WTC11 (cell line): ENCODE results near the gene EPHB3. TPM values are rescaled to one million over a fixed set of nuclear protein-coding genes. Genes with fewer than 3 reads are reported as not detected.

Source experiments
- ATAC-seq: fragments of 200-7000 bp; cut with Tn5 transposase; 2 replicates; pipeline ENCODE4 v1.10.0; 2021; ENCODE audit warnings: mild to moderate bottlenecking, moderate library complexity
- CTCF ChIA-PET: fragments of 300-600 bp; sonication (Branson Sonifier 250); formaldehyde crosslinking; loops from one replicate; lab custom pipeline; 2021; ENCODE audit warnings: antibody characterized with exemption; lab: Charles Lee
- POLR2A ChIA-PET: fragments of 350-600 bp; sonication (Branson Sonifier 250); formaldehyde crosslinking; loops from one replicate; lab custom pipeline; 2021; ENCODE audit warnings: antibody characterized with exemption; lab: Charles Lee
- DNase-seq: peaks from one replicate; pipeline ENCODE4 v3.0.0; 2021; ENCODE audit warnings: low spot score
- H3K27ac Mint-ChIP-seq: 2 replicates; pipeline ENCODE4 v1.8.0; 2021; ENCODE audit warnings: mixed read lengths
- H3K27me3 Mint-ChIP-seq: 2 replicates; pipeline ENCODE4 v1.8.0; 2021; ENCODE audit warnings: low read depth, mild to moderate bottlenecking, moderate library complexity, mixed read lengths
- H3K36me3 Mint-ChIP-seq: 2 replicates; pipeline ENCODE4 v1.8.0; 2021; ENCODE audit warnings: mixed read lengths
- H3K4me1 Mint-ChIP-seq: 2 replicates; pipeline ENCODE4 v1.8.0; 2022; ENCODE audit warnings: mixed read lengths
- H3K4me3 Mint-ChIP-seq: 2 replicates; pipeline ENCODE4 v1.8.0; 2021; ENCODE audit warnings: mild to moderate bottlenecking, moderate library complexity, mixed read lengths
- H3K9me3 Mint-ChIP-seq: 2 replicates; pipeline ENCODE4 v1.8.0; 2021; ENCODE audit warnings: mixed read lengths
- CBFB ChIP-seq: sonication (generic); formaldehyde crosslinking; IDR thresholded peaks from 2 replicates; pipeline ENCODE4 v1.8.1; 2022; ENCODE audit warnings: mild to moderate bottlenecking, low read depth, missing genetic modification reagents
- CDX4 ChIP-seq: fragments of 250-450 bp; sonication (Bioruptor Pico); IDR thresholded peaks from 2 replicates; pipeline ENCODE4 v1.9.0; 2021; ENCODE audit warnings: moderate library complexity, mild to moderate bottlenecking, inconsistent platforms, borderline replicate concordance
- ETV6 ChIP-seq: sonication (generic); formaldehyde crosslinking; IDR thresholded peaks from 2 replicates; pipeline ENCODE4 v1.8.1; 2022; ENCODE audit warnings: mild to moderate bottlenecking, missing genetic modification reagents
- FOXJ3 ChIP-seq: sonication (generic); formaldehyde crosslinking; IDR thresholded peaks from 2 replicates; pipeline ENCODE4 v1.9.0; 2021; ENCODE audit warnings: missing genetic modification reagents, mild to moderate bottlenecking, borderline replicate concordance
- GABPB1 ChIP-seq: sonication (generic); formaldehyde crosslinking; IDR thresholded peaks from 2 replicates; pipeline ENCODE4 v1.8.1; 2023; ENCODE audit warnings: mild to moderate bottlenecking, missing genetic modification reagents
- GRHL2 ChIP-seq: fragments of 250-450 bp; sonication (Bioruptor Pico); IDR thresholded peaks from 2 replicates; pipeline ENCODE4 v1.8.0; 2022; ENCODE audit warnings: mild to moderate bottlenecking, moderate library complexity; ENCODE audit not compliant: insufficient replicate concordance, severe bottlenecking
- NFATC4 ChIP-seq: fragments of 250-450 bp; sonication (Bioruptor Pico); IDR thresholded peaks from 2 replicates; pipeline ENCODE4 v1.9.0; 2021; ENCODE audit warnings: mild to moderate bottlenecking
- PRDM15 ChIP-seq: sonication (generic); formaldehyde crosslinking; IDR thresholded peaks from 2 replicates; pipeline ENCODE4 v1.8.0; 2022; ENCODE audit warnings: missing genetic modification reagents
- PRRX2 ChIP-seq: fragments of 250-450 bp; sonication (Bioruptor Pico); IDR thresholded peaks from 2 replicates; pipeline ENCODE4 v1.8.0; 2021; ENCODE audit warnings: mild to moderate bottlenecking
- SMAD3 ChIP-seq: sonication (generic); formaldehyde crosslinking; IDR thresholded peaks from 2 replicates; pipeline ENCODE4 v1.8.0; 2022; ENCODE audit warnings: missing genetic modification reagents, mild to moderate bottlenecking, borderline replicate concordance
- SP1 ChIP-seq: sonication (generic); formaldehyde crosslinking; conservative IDR thresholded peaks from 2 replicates; pipeline ENCODE4 v1.8.1; 2022; ENCODE audit warnings: missing genetic modification reagents
- ZNF121 ChIP-seq: sonication (generic); formaldehyde crosslinking; IDR thresholded peaks from 2 replicates; pipeline ENCODE4 v1.8.0; 2023; ENCODE audit warnings: missing genetic modification reagents
- ZNF219 ChIP-seq: sonication (generic); formaldehyde crosslinking; IDR thresholded peaks from 2 replicates; pipeline ENCODE4 v1.8.0; 2023; ENCODE audit warnings: missing genetic modification reagents, mild to moderate bottlenecking, borderline replicate concordance
- total RNA-seq: library from RNA; stranded (reverse); gene quantifications from 3 replicates; pipeline ENCODE4 v1.2.3, GENCODE V29; 2021
- TF ChIP-seq, protein P1 (sequence below): sonication (generic); formaldehyde crosslinking; IDR thresholded peaks from 2 replicates; pipeline ENCODE4 v1.8.0; 2023; ENCODE audit warnings: missing genetic modification reagents, mild to moderate bottlenecking, borderline replicate concordance
- TF ChIP-seq, protein P2 (sequence below): sonication (generic); formaldehyde crosslinking; conservative IDR thresholded peaks from 2 replicates; pipeline ENCODE4 v1.8.1; 2023; ENCODE audit warnings: mild to moderate bottlenecking, low read depth, missing genetic modification reagents, moderate library complexity
- TF ChIP-seq, protein P3 (sequence below): sonication (generic); formaldehyde crosslinking; IDR thresholded peaks from 2 replicates; pipeline ENCODE4 v1.8.1; 2022; ENCODE audit warnings: mild to moderate bottlenecking, missing genetic modification reagents, moderate library complexity, borderline replicate concordance

The EPHB3 gene
- total RNA-seq, 1 experiment from 2014 or later = 11.4 TPM

DNA sequence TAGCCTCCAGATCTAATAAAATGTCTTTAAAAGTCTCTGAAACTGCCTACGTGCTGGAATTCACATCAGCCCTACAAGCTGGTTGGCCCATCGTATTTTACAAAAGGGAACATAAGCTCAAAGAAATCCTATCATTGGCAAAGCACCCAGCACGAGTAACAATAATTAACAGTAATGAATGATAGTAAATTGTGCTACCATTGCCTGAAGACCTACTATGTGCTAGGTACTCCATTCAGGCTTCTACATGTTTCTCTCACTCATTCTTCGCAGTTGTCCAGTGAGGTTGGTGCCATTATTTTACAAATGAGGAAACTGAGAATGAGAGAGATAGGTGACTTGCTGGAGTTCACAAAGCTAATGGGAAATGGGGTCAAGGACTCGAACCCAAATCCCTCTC is 7.1 kb upstream of the EPHB3 start:
- ATAC-seq = no peak
- ChIA-PET CTCF (interaction anchor here (1.2 to 2.7 kb wide), 3 partner anchors 41 to 258 kb away, joined by 3 to 9 read pairs (median 4); no protein-coding TSS in a partner anchor), POLR2A (no interaction called here)
- peaks cover 27% of the 10 kb centered on the region for H3K4me1 Mint-ChIP-seq
- no peak for DNase-seq
- no peaks in the 10 kb centered on the region for H3K36me3 Mint-ChIP-seq
- H3K27ac Mint-ChIP-seq = no peak overlapping the region
- no peak for TF ChIP-seq NFATC4 (CRISPR knock-in tag)
- TF ChIP-seq GABPB1 = no peak
- TF ChIP-seq, protein P1, sequence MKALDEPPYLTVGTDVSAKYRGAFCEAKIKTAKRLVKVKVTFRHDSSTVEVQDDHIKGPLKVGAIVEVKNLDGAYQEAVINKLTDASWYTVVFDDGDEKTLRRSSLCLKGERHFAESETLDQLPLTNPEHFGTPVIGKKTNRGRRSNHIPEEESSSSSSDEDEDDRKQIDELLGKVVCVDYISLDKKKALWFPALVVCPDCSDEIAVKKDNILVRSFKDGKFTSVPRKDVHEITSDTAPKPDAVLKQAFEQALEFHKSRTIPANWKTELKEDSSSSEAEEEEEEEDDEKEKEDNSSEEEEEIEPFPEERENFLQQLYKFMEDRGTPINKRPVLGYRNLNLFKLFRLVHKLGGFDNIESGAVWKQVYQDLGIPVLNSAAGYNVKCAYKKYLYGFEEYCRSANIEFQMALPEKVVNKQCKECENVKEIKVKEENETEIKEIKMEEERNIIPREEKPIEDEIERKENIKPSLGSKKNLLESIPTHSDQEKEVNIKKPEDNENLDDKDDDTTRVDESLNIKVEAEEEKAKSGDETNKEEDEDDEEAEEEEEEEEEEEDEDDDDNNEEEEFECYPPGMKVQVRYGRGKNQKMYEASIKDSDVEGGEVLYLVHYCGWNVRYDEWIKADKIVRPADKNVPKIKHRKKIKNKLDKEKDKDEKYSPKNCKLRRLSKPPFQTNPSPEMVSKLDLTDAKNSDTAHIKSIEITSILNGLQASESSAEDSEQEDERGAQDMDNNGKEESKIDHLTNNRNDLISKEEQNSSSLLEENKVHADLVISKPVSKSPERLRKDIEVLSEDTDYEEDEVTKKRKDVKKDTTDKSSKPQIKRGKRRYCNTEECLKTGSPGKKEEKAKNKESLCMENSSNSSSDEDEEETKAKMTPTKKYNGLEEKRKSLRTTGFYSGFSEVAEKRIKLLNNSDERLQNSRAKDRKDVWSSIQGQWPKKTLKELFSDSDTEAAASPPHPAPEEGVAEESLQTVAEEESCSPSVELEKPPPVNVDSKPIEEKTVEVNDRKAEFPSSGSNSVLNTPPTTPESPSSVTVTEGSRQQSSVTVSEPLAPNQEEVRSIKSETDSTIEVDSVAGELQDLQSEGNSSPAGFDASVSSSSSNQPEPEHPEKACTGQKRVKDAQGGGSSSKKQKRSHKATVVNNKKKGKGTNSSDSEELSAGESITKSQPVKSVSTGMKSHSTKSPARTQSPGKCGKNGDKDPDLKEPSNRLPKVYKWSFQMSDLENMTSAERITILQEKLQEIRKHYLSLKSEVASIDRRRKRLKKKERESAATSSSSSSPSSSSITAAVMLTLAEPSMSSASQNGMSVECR (CRISPR knock-in tag) = no peak
- no peak for TF ChIP-seq GRHL2 (CRISPR knock-in tag)
- TF ChIP-seq SMAD3 (CRISPR knock-in tag) = no peak
- TF ChIP-seq ZNF121 (CRISPR knock-in tag) = no peak
- no peak for TF ChIP-seq PRDM15 (CRISPR knock-in tag)
- no peak for TF ChIP-seq CDX4
- H3K4me3 Mint-ChIP-seq = no peak overlapping the region
- peaks cover 32% of the 10 kb centered on the region for H3K27me3 Mint-ChIP-seq
- no peaks in the 10 kb centered on the region for H3K9me3 Mint-ChIP-seq

DNA sequence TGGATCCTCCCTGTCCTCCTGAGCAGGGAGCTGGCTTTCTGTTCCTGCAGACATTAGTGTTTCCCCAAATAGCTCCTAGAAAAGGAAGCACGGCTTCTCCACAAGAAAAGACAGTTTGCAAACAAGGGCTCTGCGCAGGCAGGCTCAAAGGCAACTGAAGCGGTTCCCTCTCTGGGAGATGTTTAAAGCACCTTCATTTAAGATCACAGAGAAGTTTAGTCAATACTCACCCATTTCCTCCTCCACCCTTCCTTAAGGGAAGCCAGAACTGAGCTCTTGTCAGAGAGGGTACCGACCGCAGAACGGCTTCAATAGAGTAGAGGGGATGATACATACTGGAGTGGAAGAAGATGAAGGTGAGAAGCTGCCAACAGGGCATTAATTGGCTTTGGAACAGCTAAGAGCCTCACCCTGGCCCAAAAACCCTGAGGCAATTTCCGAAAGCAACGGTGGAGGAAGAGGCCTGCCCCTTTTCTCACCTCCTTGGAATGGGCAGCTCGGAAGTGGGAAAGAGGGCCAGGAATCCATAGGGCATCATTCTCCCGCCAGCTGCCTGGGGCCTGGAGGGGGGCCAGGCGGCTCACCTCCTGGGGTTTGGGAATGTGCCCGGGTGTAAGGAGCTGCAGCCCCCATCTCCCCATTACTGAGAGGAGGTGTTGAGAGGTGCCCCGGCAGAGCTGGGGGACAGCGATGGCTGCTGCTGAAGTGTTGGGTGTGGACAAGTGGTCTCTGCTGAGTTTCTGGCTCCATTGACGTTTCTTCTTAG is 4.8 kb upstream of the EPHB3 start:
- peaks cover 30% of the 10 kb centered on the region for H3K4me1 Mint-ChIP-seq
- peaks cover 52% of the 10 kb centered on the region for H3K27me3 Mint-ChIP-seq
- TF ChIP-seq CBFB (CRISPR knock-in tag) (no peak), SP1 (no peak), ETV6 (CRISPR knock-in tag) (no peak), ZNF219 (CRISPR knock-in tag) (no peak), PRRX2 (CRISPR knock-in tag) (no peak), FOXJ3 (no peak)
- TF ChIP-seq, protein P1 (CRISPR knock-in tag) = no peak
- TF ChIP-seq, protein P2, sequence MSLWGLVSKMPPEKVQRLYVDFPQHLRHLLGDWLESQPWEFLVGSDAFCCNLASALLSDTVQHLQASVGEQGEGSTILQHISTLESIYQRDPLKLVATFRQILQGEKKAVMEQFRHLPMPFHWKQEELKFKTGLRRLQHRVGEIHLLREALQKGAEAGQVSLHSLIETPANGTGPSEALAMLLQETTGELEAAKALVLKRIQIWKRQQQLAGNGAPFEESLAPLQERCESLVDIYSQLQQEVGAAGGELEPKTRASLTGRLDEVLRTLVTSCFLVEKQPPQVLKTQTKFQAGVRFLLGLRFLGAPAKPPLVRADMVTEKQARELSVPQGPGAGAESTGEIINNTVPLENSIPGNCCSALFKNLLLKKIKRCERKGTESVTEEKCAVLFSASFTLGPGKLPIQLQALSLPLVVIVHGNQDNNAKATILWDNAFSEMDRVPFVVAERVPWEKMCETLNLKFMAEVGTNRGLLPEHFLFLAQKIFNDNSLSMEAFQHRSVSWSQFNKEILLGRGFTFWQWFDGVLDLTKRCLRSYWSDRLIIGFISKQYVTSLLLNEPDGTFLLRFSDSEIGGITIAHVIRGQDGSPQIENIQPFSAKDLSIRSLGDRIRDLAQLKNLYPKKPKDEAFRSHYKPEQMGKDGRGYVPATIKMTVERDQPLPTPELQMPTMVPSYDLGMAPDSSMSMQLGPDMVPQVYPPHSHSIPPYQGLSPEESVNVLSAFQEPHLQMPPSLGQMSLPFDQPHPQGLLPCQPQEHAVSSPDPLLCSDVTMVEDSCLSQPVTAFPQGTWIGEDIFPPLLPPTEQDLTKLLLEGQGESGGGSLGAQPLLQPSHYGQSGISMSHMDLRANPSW (CRISPR knock-in tag) = no peak
- TF ChIP-seq, protein P3, sequence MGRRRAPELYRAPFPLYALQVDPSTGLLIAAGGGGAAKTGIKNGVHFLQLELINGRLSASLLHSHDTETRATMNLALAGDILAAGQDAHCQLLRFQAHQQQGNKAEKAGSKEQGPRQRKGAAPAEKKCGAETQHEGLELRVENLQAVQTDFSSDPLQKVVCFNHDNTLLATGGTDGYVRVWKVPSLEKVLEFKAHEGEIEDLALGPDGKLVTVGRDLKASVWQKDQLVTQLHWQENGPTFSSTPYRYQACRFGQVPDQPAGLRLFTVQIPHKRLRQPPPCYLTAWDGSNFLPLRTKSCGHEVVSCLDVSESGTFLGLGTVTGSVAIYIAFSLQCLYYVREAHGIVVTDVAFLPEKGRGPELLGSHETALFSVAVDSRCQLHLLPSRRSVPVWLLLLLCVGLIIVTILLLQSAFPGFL (CRISPR knock-in tag) = no peak

More for the DNA sequence above, 4.8 kb upstream of the EPHB3 start:
- Mint-ChIP-seq H3K27ac (no peak overlapping the region), H3K9me3 (no peaks in the 10 kb centered on the region), H3K36me3 (no peaks in the 10 kb centered on the region), H3K4me3 (no peak overlapping the region)
- no peak for ATAC-seq
- no peak for DNase-seq
- ChIA-PET POLR2A (no interaction called here), CTCF (interaction anchor here (0.9 to 2.8 kb wide), 4 partner anchors 15 to 221 kb away, joined by 3 to 13 read pairs (median 4); no protein-coding TSS in a partner anchor)
